Stimulated activated CD4-positive, alpha-beta T cell treated with anti-CD3 and anti-CD28 coated beads, Interleukin-2, amount 100 ng/mL, for 24 hours (primary cell): ENCODE data around the gene SPOCK1.
"Not testable (repeated sequence)": the region's sequence is repeated elsewhere in the genome, so short reads cannot be mapped to it uniquely, and the experiment has no call there.

ENCODE experiments used
- DNase-seq, 2 donors: peaks; one replicate each; pipeline ENCODE4 v3.0.0-alpha.2; 2020

Gene SPOCK1

GRCh38 chr5:136992796-136993489 is 506.2 kb downstream of the SPOCK1 start:
- no peak for DNase-seq

- no peak for DNase-seq
Measured at GRCh38 chr5:136985785-136986475, 513.2 kb downstream of the SPOCK1 start.

GRCh38 chr5:136984772-136985446 is 514.2 kb downstream of the SPOCK1 start:
- DNase-seq: no peak

- no peak for DNase-seq
Measured at GRCh38 chr5:136981936-136982335, 517.2 kb downstream of the SPOCK1 start.

GRCh38 chr5:136979131-136979530 is 520.0 kb downstream of the SPOCK1 start:
- DNase-seq: no peak

- no peak for DNase-seq
Measured at GRCh38 chr5:136963504-136963903, 535.6 kb downstream of the SPOCK1 start.

- no peak for DNase-seq
Measured at GRCh38 chr5:136957428-136957827, 541.7 kb downstream of the SPOCK1 start.

GRCh38 chr5:136954142-136954541 is 545.0 kb downstream of the SPOCK1 start:
- DNase-seq: not testable (repeated sequence)

- not testable (repeated sequence) for DNase-seq
Measured at GRCh38 chr5:136953346-136954069, 545.6 kb downstream of the SPOCK1 start.

GRCh38 chr5:136927571-136927970 is 571.6 kb downstream of the SPOCK1 start:
- DNase-seq: no peak

- DNase-seq: no peak
Measured at GRCh38 chr5:136926073-136926472, 573.1 kb downstream of the SPOCK1 start.
